ENCODE measurements around the gene MDGA2. TPM values are rescaled to one million over a fixed set of nuclear protein-coding genes. Genes with fewer than 3 reads are reported as not detected.
"Not testable (repeated sequence)": the region's sequence is repeated elsewhere in the genome, so short reads cannot be mapped to it uniquely, and the experiment has no call there.

Gene MDGA2
- total RNA-seq, 1 donor from 2014 or later, result not detected

- ATAC-seq (ENCODE audit: poor library complexity) (no peak), DNase-seq (no peak)
- intact Hi-C loops (cut with DNase I), result no loop called here
Measured at GRCh38 chr14:47200740-47201139, 474.7 kb downstream of the MDGA2 start.

DNA sequence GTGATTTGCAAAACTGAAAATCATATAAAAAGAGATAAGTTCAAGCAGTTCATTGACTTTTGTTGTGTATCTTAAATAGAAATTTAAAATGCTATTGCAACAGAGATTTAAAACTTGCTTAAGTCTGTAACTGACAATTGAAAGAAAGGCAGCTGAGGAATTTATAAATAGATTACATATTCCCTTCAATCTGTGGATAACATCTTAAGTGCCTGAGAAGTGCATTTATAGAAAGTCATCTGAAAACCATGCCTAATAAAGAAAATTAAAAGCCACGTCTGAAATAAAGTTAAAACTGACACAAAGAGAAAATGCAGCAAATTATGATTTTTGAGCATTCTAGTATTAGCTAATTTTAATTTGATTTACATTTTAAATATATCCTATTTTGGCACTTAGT, 479.8 kb downstream of the MDGA2 start:
- DNase-seq (no peak), ATAC-seq (ENCODE audit: poor library complexity) (no peak)
- intact Hi-C loops (cut with DNase I), result no loop called here

DNA sequence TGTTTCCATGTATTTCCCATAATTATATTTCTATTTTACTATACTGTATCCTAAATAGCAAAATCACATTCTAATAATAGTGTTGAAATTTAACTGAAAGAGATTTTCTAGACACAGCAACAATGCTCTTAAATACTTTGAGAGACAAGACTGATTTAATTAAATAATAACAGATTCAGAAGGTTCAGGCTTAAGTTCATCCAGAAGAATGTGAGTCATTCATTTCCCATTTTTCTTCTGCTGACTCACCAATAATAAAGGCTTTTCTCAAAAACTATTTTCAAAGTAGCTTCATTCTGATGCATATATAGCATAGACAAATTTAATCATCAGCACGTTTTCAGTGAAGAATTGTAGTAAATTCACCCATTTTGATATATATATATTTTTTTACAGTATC, 481.4 kb downstream of the MDGA2 start:
- intact Hi-C loops (cut with DNase I), result no loop called here
- ATAC-seq (ENCODE audit: poor library complexity) (no peak), DNase-seq (no peak)

DNA sequence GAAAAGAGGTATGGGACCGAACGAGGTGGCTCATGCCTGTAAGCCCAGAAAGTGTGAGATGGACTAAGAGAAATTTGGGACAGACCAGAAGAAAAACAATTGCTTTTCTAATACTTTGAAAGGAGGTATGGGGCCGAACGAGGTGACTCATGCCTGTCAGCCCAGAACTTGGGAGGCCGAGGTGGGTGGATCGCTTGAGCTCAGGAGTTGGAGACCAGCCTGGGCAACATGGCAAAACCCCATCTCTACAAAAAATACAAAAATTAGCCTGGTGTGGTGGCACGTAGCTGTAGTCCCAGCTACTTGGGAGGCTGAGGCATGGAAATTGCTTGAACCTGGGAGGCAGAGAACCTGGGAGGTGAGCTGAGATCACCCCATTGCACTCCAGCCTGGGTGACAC, 483.2 kb downstream of the MDGA2 start:
- DNase-seq; intact Hi-C loops (cut with DNase I); ATAC-seq (ENCODE audit: poor library complexity): not testable (repeated sequence)

DNA sequence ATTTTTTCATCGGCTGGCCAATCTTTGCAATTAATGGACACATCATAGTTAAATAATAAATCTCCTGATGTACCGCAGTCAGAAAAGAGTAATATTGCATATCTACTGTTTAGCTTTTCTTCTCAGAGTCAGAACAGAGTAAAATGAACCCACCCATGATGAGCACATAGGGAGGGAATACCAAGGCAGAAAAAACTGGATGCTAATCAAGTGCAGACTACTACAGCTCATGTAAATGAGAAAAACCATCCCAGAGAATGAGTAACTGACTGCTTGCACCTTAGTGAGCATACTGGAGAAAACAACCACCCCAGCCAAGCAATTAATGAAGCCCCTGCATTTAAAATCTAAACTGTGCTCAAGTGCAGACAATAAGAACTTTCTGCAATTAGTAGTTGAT, 483.7 kb downstream of the MDGA2 start:
- no peak for ATAC-seq (ENCODE audit: poor library complexity)
- no peak for DNase-seq
- intact Hi-C loops (cut with DNase I), result no loop called here

- ATAC-seq (ENCODE audit: poor library complexity) (no peak), DNase-seq (no peak)
- intact Hi-C loops (cut with DNase I), result no loop called here
Measured at GRCh38 chr14:47189911-47190484, 485.4 kb downstream of the MDGA2 start.

DNA sequence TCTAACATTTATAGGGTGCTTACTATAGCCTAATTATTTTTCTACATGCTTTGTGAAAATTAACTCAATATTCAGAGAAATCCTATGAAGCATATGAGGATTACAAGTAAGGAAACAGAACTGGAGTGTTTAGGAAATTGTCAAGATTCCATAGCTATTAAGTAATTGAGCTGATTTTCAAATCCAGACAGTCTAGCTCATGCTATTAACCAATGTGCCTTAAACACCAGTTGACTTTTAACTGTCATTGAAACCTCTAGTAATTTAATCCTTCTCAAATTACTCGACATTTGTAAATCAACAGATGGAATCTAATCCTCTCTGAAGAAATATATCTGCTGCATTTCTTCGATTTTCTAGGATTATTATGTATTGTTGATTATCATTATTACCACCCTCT, 488.9 kb downstream of the MDGA2 start:
- ATAC-seq (ENCODE audit: poor library complexity), result no peak
- no peak for DNase-seq
- intact Hi-C loops (cut with DNase I), result no loop called here

DNA sequence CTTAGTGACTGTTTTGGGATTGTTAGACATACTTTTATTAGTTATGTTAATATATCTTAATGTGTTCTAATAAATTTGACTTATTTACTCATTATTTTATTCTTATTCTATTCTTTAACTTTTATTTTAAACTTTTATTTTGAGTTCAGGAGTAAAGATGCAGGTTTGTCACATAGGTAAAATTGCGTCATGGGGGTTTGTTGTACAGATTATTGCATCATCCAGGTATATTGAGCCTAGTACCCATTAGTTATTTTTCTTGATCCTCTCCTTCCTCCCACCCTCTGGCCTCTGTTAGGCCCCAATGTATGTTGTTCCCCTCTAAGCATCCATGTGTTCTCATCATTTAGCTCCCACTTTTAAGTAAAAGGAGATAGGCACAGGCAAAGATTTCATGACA, 495.5 kb downstream of the MDGA2 start:
- intact Hi-C loops (cut with DNase I), result no loop called here
- DNase-seq (no peak), ATAC-seq (ENCODE audit: poor library complexity) (no peak)

DNA sequence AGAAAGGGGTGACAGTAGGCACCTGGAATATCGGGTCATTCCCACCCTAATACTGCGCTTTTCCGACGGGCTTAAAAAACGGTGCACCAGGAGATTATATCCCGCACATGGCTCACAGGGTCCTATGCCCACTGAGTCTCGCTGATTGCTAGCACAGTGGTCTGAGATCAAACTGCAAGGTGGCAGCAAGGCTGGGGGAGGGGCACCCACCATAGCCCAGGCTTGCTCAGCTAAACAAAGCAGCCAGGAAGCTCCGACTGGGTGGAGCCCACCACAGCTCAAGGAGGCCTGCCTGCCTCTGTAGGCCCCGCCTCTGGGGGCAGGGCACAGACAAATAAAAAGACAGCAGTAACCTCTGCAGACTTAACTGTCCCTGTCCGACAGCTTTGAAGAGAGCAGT, 503.5 kb downstream of the MDGA2 start:
- intact Hi-C loops (cut with DNase I); ATAC-seq (ENCODE audit: poor library complexity); DNase-seq: not testable (repeated sequence)

DNA sequence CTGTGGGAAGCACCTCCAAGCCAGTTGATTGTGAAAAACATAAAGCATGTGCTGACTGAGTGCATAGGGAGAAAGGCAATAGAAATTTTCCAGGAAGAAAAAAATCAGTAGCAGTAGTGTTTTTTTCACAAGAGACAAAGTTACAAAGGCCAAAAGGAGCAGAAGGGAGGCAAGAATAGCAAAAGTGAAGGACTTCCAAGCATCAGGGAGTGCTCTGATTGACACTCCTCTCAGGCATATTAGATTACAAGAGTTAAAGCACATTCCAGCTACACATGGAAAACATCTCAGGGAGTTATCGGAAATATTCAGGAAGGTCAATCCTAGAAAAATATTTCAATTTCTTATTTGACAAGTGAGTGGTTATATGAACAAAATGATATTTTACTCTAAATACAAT, 508.0 kb downstream of the MDGA2 start:
- intact Hi-C loops (cut with DNase I), result no loop called here
- DNase-seq (no peak), ATAC-seq (ENCODE audit: poor library complexity) (no peak)

GRCh38 chr14:47155395-47155794, 520.0 kb downstream of the MDGA2 start:
- intact Hi-C loops (cut with DNase I), result no loop called here
- ATAC-seq (ENCODE audit: poor library complexity) (no peak), DNase-seq (no peak)

DNA sequence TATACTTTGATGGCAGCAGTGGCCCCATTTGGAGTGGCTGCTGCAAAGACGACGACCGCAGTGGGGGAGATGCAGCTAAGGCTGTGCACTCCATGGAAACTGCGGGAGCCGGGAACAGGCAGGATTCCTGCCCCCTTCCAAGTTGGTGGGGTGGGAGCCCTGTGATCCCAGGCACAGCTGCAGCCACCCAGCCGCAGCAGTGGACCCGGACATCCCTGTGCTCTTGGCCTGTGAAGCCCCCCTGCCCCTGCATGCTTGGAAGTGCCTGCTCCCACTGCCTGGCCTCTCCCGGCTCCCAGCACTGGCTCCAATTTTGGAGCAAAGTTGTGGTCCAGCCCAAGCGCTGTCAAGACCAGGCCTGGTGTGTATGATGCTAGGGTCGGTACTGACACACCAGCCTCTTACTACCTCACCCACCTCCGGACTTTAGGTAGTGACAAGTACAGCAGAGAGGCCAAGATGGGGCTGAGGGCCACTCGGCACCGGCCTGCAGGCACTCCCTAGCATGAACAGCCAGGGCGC, 521.1 kb downstream of the MDGA2 start:
- DNase-seq (no peak), ATAC-seq (ENCODE audit: poor library complexity) (no peak)
- intact Hi-C loops (cut with DNase I), result no loop called here

DNA sequence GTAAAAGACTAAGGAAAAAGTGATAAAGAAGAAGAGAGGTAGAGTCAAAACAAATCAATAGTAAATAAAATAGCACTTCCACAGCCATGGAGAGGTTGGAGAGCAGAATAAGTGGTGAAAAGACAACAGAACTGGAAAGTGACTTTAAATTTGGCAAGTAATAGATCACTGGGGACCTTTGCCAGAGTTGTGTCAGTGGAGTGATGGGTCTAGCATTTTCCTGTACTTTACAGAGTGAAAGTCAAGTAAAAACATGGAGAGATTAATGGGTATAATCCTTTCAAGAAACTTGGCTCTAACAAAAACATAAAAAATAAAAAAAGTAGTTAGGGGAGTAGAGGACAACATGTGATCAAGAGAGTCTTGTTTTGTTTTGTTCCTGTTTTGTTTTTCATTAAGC, 521.7 kb downstream of the MDGA2 start:
- intact Hi-C loops (cut with DNase I), result no loop called here
- DNase-seq (no peak), ATAC-seq (ENCODE audit: poor library complexity) (no peak)

GRCh38 chr14:47150267-47150666, 525.1 kb downstream of the MDGA2 start:
- ATAC-seq (ENCODE audit: poor library complexity), result no peak
- intact Hi-C loops (cut with DNase I), result no loop called here
- no peak for DNase-seq

DNA sequence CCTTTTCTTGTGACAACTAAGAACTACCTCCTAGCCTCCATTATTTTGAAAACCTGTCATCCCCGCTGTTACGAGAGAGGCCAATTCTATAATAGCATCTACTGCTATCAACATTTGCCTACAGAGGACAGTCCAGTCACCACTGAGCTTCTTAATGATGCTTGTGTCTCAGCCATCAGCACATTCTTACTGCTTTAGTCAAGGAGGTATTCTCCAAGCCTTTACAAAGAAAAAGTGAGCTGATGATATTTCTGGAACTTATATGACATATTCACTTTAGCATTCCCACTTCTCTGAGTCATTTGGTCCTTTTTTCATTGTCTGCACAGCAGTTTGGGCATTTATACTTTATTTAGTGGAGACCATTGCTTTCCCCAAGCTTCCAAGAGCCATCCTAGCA, 526.1 kb downstream of the MDGA2 start:
- intact Hi-C loops (cut with DNase I), result no loop called here
- DNase-seq, result no peak
- no peak for ATAC-seq (ENCODE audit: poor library complexity)

DNA sequence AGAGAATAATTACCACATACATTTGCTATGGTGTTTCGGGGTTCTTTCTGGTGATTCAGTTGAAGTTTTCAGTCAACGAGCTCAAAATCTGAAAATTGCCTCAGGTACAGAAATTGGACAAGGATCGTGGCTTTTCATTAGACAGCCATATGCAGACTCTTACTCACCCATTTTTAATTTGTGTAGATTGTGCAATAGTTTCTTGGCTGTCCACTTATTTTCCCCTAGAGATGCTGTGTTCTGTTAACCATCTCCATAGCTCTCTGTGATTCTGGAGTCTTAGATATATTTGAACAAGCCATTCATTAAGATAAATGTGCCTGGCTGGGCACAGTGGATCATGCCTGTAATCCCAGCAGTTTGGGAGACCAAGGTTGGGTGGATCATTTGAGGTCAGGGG, 526.7 kb downstream of the MDGA2 start:
- no peak for DNase-seq
- no peak for ATAC-seq (ENCODE audit: poor library complexity)
- intact Hi-C loops (cut with DNase I), result no loop called here

- DNase-seq, result no peak
- ATAC-seq (ENCODE audit: poor library complexity), result no peak
- intact Hi-C loops (cut with DNase I), result no loop called here
Measured at GRCh38 chr14:47120645-47121044, 554.8 kb downstream of the MDGA2 start.

- ATAC-seq (ENCODE audit: poor library complexity) (no peak), DNase-seq (no peak)
- intact Hi-C loops (cut with DNase I), result no loop called here
Measured at GRCh38 chr14:47103771-47104170, 571.6 kb downstream of the MDGA2 start.

DNA sequence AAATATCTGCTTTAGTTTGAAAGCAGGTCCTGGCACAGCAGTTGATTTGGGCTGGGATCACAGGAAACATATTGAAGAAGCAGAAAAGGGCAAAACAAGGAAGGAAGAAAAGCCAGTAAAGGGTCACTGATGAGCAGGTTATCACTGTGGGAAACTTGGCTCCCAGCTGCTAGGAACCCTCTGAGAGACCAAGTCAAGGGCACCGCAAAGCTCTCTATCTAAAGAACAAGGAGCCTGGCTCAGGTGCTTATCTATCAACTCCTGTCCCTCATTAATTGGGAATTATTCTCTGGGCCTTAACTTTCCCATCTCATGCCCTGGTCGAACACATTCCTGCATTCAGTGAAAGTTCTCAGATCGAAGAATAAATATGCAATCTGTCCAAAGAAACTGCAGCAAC, 572.9 kb downstream of the MDGA2 start:
- ATAC-seq (ENCODE audit: poor library complexity), result no peak
- DNase-seq, result no peak
- intact Hi-C loops (cut with DNase I), result no loop called here

GRCh38 chr14:47085678-47086077, 589.7 kb downstream of the MDGA2 start:
- ATAC-seq (ENCODE audit: poor library complexity), result no peak
- DNase-seq, result no peak
- intact Hi-C loops (cut with DNase I), result no loop called here

DNA sequence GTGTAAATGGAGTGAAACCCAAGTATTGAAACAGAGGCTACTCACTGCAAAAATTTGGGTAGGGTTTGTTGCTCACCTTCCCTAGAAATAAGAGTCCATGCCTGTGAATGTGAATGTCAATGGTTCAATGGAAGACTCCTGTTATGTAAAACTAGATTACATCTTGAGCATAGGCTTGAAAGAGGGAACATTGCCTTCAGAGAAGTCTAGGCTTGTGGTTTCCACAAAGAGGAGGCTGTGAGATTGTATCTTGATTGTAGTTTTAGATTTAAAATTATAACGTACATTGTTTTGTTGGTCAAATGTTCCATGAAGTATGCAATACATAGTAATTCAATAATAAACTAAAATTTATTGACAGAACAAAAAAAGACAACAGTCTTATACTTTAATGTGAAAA, 610.1 kb downstream of the MDGA2 start:
- no peak for ATAC-seq (ENCODE audit: poor library complexity)
- no peak for DNase-seq
- intact Hi-C loops (cut with DNase I), result no loop called here
